GM20000 (cell line): Measurements from ENCODE around the gene C16orf78.
A peak's percentile ranks its signal among the peaks of the same experiment; 100 is the strongest.

Experiments used
- DNase-seq: peaks from one replicate; pipeline ENCODE4 v3.0.0; 2012; ENCODE audit warnings: low spot score
- TF ChIP-seq, protein P1 (sequence below): IDR thresholded peaks from 2 replicates; pipeline ENCODE4 v1.5.1; 2012; ENCODE audit warnings: mild to moderate bottlenecking, control low read depth; ENCODE audit errors: extremely low read depth, missing control alignments

C16orf78 gene

GRCh38 chr16:49376206-49376605, 2.6 kb downstream of the C16orf78 start:
- TF ChIP-seq, protein P1, sequence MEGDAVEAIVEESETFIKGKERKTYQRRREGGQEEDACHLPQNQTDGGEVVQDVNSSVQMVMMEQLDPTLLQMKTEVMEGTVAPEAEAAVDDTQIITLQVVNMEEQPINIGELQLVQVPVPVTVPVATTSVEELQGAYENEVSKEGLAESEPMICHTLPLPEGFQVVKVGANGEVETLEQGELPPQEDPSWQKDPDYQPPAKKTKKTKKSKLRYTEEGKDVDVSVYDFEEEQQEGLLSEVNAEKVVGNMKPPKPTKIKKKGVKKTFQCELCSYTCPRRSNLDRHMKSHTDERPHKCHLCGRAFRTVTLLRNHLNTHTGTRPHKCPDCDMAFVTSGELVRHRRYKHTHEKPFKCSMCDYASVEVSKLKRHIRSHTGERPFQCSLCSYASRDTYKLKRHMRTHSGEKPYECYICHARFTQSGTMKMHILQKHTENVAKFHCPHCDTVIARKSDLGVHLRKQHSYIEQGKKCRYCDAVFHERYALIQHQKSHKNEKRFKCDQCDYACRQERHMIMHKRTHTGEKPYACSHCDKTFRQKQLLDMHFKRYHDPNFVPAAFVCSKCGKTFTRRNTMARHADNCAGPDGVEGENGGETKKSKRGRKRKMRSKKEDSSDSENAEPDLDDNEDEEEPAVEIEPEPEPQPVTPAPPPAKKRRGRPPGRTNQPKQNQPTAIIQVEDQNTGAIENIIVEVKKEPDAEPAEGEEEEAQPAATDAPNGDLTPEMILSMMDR, result no peak
- DNase-seq, result no peak

GRCh38 chr16:49377196-49377755, 3.7 kb downstream of the C16orf78 start:
- DNase-seq, result no peak
- TF ChIP-seq, protein P1, result no peak

DNA sequence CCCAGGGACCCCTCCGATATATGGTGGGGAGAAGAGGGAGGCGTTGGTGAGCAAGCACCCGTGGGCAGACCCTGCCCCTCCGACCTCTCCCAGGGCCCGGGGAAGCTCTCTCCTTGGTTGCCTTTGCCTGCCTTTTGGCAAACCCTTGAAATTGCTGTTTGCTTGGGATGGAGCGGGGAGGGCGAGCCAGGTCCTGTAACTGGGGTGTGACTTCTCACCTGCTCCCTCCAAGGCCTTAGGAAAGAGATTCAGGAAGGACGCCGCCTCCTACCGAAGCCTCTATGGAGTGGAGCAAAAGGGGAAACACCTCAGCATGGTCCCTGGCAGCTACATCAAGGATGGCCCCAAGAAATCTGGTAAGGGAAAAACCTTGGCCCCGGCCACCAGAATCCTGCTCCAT, 4.6 kb downstream of the C16orf78 start:
- DNase-seq, result no peak
- TF ChIP-seq, protein P1, result no peak

GRCh38 chr16:49378816-49379215, 5.2 kb downstream of the C16orf78 start:
- DNase-seq, result no peak

GRCh38 chr16:49382916-49383315, 9.3 kb downstream of the C16orf78 start:
- no peak for DNase-seq
- TF ChIP-seq, protein P1, result peak; percentile 2

More at GRCh38 chr16:49378816-49379215, 5.2 kb downstream of the C16orf78 start:
- TF ChIP-seq, protein P1, result no peak

DNA sequence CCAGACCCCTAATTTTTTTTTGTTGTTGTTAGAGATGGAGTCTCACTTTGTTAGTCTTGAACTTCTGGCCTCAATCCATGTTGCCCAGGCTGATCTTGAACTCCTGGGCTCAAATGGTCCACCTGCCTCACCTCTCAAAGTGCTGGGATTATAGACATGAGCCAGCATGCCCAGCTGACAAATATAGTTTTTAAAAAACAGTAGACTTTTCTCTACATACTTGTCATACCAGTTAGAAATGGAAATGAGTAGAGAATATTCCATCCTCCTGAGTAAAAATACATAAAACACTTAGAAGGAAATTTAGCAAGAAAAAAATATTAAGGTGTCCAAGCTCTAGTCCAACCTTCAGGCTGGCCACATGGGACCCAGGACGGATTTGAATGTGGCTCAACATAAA, 21.4 kb downstream of the C16orf78 start:
- no peak for DNase-seq
- TF ChIP-seq, protein P1, result no peak

GRCh38 chr16:49396206-49396720, 22.7 kb downstream of the C16orf78 start:
- TF ChIP-seq, protein P1, result no peak
- DNase-seq, result no peak
